Right ventricle myocardium superior (tissue), 1 donor: ENCODE data around the gene ZNF283. TPM values are rescaled to one million over a fixed set of nuclear protein-coding genes. Genes with fewer than 3 reads are reported as not detected.
"Not testable (repeated sequence)": the region's sequence is repeated elsewhere in the genome, so short reads cannot be mapped to it uniquely, and the experiment has no call there.

Source experiments
- ATAC-seq: fragments of 200-7000 bp; cut with Tn5 transposase; one replicate; pipeline ENCODE4 v1.9.1; 2020; ENCODE audit warnings: mild to moderate bottlenecking; ENCODE audit not compliant: poor library complexity
- DNase-seq: peaks from one replicate; pipeline ENCODE4 v3.0.0-alpha.2; 2020
- intact Hi-C: fragments of 100-400 bp; cut with DNase I; formaldehyde crosslinking; loops from one replicate; pipeline ENCODE4 v1.11.2; 2022
- total RNA-seq: library from RNA; stranded (reverse); fragmentation: NEBNext Ultra II Directional; extraction: Animal tissue kit (Norgen Biotek cat#: 25700); gene quantifications from one replicate; pipeline ENCODE4 v1.2.1, GENCODE V29; 2021
- donor health status: DM: no; HTN: yes; CAD: no; lungs with severe emphysema.

ZNF283 gene
- total RNA-seq, 1 donor from 2014 or later: 9.0 TPM

DNA sequence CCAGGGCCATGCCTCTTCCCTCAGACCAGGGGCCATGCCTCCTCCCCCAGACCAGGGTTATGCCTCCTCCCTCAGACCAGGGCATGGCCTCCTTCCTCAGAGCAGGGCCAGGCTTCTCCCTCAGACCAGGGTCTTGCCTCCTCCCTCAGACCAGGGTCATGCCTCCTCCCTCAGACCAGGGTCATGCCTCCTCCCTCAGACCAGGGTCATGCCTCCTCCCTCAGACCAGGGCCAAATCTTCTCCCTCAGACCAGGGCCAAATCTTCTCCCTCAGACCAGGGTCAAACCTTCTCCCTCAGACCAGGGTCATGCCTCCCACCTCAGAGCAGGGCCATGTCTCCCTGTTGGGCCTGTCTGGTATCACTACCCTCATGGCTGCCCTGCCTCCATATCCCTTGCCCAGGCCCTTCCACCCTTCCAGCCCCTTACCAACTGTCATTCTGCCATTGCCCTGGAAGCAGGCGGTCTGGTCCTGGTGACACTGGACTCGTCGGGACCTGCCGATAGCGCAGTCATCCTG lies 29.0 kb upstream of the ZNF283 start:
- DNase-seq: no peak
- no peak for ATAC-seq
- intact Hi-C loops: loop anchor here (10.0 kb wide), 1 partner anchor 123 kb away; the partner anchor contains the start of gene PLAUR

DNA sequence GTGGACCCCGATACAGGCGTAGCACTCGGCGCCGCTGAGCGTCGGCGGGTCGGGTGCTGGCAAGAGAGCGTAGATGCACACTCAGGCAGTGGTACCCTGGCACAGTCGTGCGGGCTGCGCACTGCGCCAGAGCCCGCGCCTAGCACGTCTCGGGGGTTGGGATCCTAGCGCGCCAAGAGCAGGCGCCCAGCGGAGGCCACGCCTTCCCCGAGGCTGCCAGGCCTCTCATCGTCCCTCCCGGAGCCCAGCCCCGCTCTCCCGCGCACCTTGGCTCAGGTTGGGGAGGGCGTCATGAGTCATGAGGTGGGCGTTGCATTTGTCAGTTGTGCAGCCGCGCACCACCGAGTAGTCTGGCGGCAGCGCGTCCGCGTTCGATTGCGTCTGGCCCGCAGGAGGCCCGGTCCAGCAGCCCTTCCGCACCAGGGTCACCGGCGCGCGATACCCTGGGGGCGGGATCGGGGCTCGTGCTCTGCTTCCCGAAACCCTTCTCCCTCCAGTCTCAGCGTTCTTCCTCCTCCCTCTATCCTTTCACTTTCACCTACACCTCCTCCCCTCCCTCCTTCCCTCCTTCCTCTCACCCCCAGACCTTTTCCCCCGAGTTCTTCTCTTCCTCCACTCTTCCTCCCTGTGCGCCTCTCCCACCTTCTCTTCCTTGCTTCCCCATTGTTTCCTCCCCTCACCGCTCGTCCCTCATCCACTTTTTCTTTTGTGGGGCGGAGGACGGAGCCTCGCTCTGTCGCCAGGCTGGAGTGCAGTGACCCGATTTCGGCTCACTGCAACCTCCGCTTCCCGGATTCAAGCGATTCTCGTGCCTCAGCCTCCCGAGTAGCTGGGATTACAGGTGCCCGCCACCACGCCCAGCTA lies 28.3 kb upstream of the ZNF283 start:
- intact Hi-C loops: loop anchor here (10.0 kb wide), 1 partner anchor 124 kb away; the partner anchor contains the start of gene PLAUR
- no peak for DNase-seq
- ATAC-seq: peak; percentile 59

DNA sequence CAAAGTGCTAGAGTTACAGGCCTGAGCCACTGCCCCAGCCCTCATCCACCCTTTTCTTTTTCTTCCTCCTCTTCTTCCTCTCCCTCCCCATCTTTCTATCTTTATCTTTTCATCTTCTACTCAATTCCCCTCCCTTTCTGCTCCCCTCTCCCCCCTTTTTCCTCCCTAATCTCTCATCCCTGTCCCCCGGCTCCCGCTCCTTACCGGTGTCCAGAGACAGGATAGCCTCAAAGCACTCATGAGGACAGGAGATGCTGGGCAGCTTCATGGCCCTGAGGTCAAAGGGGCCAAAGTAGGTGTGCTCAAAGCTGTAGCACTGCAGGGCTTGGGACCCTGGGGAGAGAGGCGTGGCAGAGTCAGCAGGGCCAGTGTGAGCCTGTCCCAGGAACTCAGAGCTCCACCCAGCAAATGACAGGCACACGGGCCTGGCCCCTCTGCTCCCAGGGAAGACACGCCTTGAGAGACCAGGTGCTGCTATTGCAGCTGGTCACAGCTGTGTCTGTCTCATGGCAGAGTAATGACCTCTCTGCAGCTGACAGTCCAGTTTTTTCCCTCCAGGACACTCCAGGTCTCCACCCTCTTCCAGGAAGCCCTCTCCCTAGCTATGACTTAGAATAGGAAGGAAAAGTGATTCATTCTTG lies 27.5 kb upstream of the ZNF283 start:
- DNase-seq: no peak
- ATAC-seq: no peak
- intact Hi-C loops: loop anchor here (10.0 kb wide), 1 partner anchor 125 kb away; the partner anchor contains the start of gene PLAUR

DNA sequence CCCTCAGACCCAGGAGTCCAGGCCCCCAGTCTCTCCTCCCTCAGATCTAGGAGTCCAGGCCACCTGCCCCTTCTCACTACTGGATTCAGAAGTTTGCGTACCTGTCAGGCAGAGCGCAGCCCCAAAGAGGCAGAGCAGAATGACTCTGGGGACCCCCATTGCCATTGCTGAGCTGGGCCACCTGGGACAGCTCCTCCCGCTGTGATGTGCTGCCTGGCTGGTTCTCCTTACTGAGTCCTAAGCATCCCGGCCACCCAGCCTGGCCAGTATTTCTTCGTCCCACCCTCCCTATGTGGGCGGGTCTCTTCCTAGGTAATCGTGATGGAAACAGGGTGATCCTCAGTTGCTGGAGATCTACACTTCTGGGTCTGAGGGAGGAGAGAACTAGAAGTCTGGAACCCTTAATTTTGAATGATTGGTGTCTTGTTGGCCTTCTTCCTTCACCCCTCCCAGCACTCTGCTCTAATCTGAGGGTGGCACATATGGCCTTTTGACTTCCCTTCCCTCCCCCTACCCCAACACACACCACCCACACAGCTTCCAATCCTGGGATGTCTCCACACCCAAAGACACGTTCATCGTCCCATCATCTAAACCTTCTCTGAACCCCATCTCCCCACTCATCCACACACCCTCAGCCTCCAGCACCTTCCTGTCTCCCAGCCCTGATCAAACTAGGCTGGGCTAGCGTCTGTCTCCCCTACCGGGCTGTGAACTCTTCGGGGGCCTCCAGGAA lies 24.7 kb upstream of the ZNF283 start, which contains the start of gene LYPD5:
TSS of gene LYPD5 (minus strand) at position 232 of the 736 bp plus-strand sequence. CDS start at position 165, 67 bp downstream.
- ATAC-seq: no peak
- intact Hi-C loops: no loop called here

DNA sequence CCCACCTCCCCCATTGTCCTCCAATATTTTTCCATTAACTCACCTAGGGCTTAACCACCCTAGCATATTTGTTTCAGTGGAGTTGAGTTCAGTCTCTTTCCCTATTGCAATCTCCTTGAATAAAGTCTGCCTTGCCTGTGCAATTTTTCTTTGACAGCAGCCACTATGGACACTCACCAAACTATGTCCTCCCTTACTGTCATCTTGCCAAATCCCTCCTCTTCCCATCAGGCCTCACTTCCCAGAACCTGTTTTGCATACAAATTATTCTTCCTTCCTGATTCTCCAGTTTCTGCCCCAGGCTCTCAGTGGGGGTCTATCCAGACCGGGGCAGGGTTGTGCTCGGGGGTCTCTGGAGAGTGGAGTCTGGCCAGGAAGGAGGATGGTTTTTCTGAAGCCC lies 22.7 kb upstream of the ZNF283 start:
- ATAC-seq: no peak
- DNase-seq: no peak
- intact Hi-C loops: no loop called here

More for the DNA sequence above, 24.7 kb upstream of the ZNF283 start, which contains the start of gene LYPD5:
- DNase-seq: no peak

DNA sequence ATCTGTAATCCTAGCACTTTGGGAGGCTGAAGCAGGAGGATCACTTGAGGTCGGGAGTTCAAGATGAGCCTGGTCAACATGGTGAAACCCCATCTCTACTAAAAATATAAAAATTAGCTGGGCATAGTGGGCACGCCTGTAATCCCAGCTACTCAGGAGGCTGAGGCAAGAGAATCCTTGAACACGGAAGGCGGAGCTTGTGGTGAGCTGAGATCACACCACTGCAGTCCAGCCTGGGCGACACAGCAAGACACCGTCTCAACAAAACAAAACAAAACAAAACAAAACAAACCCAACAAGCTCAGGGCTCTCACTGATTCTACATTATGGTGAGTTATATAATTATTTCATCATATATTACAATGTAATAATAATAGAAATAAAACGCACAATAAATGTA lies 20.7 kb upstream of the ZNF283 start:
- DNase-seq, ATAC-seq, intact Hi-C loops: not testable (repeated sequence)

DNA sequence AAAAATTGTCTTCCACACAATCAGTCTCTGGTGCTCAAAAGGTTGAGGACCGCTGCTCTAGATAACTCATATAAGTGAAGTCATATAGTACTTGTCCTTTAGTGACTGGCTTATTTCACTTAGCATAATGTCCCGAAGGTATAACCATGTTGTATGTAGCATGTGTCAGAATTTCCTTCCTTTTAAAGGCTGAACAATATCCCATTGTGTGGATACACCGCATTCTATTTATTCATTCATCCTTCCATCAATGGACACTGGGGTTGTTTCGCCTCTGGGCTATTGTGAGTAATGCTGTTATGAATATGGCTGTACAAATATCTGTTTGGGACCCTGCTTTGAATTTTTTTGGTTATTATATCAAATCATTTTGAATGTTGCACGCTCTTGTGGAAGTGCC lies 20.3 kb upstream of the ZNF283 start:
- DNase-seq (no peak), ATAC-seq (no peak)
- intact Hi-C loops: no loop called here

DNA sequence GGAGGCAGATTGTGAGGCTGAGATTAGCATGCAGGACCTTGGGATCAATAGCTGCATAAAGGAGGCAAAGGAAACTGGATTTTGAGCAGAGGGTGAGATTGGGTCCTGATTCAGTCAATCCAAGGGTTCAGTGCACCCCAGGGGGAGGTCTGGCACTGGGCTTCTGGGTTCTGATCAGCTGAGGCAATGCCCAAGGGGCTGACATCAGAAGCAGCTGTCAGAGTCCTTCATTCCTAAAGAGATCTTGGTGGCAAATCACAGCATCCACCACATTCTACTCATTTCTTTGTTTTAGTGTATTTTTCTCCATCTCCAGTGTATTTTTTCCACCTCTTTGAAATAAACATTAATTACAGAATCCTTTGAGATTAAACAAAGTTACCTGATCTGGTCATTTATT lies 19.5 kb upstream of the ZNF283 start:
- ATAC-seq (no peak), DNase-seq (no peak)
- intact Hi-C loops: no loop called here

DNA sequence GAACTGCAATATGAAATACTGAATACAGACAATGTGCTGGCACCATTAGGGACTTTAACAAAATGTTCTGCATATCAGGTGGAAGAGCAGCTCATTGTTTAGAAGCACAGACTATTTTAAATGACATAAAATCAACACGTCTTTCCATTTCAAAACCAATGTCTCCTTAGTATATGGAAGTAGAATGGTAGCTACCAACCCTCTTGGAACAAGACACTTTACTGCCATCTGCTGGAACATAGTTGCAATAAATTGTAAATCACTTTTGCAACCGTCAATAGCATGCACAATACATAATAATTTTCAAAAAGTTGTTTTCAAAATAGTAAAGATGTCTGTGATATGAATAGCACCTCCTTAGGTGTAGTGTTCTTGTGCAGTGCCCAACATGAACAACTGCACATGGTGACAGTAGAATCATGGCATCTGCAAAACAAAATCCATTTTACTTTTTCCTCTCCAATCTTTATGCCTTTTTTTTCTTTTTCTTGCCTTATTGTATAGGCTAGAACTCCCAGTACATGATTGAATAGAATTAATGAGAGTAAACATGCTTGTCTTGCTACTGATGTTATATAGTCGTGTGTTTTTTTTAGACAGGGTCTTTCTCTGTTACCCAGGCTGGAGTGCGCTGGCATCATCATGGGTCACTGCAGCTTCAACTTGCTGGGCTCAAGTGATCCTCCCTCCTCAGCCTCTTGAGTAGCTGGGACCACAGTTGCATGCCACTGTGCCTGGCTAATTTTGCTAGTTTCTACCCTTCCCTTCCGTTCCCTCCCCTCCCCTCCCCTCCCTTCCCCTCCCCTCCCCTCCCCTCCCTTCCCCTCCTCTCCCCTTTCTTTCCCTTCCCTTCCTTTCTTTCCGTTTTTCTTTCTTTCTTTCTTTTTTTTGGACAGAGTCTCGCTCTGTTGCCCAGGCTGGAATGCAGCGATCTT lies 17.1 kb upstream of the ZNF283 start:
- ATAC-seq: no peak
- DNase-seq: no peak
- intact Hi-C loops: loop anchor here (10.0 kb wide), 1 partner anchor 65 kb away; no protein-coding TSS in a partner anchor

DNA sequence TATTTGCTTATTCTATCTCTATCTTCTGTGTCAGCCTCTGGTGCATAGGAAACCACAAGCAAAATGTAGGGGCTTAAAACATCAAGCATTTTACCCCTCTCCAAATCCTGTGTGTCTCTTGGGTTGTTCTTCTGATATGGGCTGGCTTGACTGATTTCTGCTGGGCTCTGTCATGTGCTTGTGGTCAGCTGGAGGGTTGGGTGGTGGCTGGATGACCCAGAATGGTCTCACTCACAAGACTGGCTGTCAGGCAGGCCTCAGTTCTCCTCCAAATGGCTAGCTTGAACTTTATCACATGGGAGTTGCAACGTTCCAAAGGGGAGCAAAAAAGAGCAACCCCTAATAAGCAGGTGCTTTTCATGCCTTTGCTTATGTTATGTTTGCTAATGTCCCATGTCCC lies 15.3 kb upstream of the ZNF283 start:
- intact Hi-C loops: loop anchor here (10.0 kb wide), 1 partner anchor 67 kb away; no protein-coding TSS in a partner anchor
- no peak for ATAC-seq
- no peak for DNase-seq

DNA sequence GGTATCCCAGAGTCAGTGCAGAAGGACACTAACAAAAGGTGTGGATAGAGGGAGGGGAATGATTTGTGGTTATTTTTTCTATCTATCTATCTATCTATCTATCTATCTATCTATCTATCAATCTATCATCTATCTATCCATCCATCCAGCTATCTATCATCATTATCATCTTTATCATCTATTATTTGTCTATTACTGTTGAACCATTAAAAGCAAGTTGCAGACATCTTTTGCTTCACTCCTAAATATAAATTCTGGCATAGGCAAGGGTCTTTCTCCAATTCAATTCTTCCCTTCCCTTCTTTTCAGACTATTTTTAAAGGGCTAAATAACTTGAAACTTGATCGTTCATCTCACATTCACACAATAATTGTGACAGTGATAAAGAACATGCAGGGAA lies 14.9 kb upstream of the ZNF283 start:
- no peak for ATAC-seq
- DNase-seq: no peak
- intact Hi-C loops: loop anchor here (10.0 kb wide), 1 partner anchor 67 kb away; no protein-coding TSS in a partner anchor

DNA sequence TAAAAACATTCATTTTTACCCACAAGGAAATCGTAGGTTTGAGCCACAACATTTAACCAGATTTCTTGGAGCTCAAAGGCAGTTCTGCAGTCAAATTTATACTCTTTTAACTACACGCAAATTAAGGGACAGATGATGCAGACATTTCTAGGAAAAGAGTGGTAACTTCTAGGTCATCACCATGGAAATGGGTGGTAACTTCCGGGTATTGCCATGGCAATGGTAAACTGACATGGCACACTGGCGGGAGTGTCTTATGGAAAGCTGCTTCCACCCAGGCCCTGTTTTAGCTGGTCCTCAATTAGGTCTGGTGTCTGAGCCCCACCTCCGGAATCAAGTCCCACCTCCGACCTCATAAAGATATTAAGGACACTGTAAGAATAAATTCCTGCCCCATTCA lies 14.4 kb upstream of the ZNF283 start:
- intact Hi-C loops: loop anchor here (10.0 kb wide), 1 partner anchor 68 kb away; no protein-coding TSS in a partner anchor
- ATAC-seq (no peak), DNase-seq (no peak)

DNA sequence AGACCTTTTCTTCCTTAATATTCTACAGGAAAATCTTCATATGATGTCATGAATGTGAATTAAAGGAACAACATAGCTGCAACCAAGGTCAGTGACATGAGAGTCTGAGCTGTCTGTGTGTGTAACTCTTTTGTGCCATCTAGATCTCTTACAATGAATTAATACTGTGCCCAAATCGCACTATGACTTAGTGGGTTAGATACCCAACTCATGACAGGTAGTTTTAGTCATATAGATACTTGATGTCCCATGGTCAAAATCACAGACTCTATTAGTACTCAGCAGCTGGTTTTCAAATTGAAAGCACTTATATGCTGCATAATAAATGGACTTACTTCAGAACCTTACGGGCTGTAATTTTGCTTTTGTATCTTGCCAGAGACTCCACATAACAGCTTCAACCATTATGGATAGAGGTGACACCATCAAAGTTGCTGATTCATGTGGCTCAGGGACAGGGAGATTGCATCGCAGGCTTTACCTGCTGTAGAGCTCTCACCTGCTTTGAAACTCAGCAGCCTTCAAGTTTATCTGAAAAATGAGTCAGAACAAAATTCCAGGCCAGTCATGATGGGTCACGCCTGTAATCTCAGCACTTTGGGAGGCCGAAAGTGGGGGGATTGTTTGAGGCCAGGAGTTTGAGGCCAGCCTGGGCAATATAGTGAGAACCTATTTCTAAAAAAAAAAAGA lies 12.3 kb upstream of the ZNF283 start:
- no peak for DNase-seq
- no peak for ATAC-seq
- intact Hi-C loops: loop anchor here (10.0 kb wide), 1 partner anchor 70 kb away; no protein-coding TSS in a partner anchor

DNA sequence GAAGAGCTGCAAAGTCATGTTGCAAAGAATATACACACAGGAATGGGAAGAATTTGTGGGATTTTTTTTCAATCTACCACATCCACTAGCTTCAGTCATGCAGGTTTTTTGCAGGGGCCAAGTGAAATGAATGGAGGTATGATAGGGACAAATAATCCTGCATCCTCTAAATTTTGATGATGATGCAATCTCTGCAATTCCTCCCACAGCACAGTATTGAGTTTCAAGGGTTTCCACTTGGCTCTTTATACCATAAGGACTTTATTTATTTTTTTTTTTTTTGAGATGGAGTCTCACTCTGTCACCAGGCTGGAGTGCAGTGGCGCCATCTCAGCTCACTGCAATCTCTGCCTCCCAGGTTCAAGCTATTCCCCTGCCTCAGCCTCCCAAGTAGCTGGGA lies 9.7 kb upstream of the ZNF283 start:
- not testable (repeated sequence) for ATAC-seq, DNase-seq
- intact Hi-C loops: loop anchor here (10.0 kb wide), 1 partner anchor 73 kb away; no protein-coding TSS in a partner anchor

DNA sequence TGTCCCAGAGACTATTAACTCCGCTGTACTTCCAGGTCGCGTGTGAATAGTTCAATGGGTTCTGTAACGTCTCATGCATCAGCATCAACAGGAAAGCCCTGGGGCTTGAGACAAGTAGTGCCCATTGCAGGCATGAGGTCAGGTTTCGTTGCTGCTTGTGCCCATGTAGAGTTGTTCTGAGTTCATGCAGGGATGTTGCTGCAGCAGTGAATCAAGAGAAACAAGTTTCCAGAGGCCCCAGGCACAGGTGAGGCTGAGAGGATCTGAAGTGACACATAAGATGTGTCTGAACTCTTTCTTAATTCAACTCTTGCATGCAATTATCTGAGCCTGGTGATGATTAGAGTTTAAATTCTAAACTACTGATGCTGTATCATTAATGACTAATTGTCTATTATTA lies 8.6 kb upstream of the ZNF283 start:
- intact Hi-C loops: loop anchor here (10.0 kb wide), 1 partner anchor 74 kb away; no protein-coding TSS in a partner anchor

DNA sequence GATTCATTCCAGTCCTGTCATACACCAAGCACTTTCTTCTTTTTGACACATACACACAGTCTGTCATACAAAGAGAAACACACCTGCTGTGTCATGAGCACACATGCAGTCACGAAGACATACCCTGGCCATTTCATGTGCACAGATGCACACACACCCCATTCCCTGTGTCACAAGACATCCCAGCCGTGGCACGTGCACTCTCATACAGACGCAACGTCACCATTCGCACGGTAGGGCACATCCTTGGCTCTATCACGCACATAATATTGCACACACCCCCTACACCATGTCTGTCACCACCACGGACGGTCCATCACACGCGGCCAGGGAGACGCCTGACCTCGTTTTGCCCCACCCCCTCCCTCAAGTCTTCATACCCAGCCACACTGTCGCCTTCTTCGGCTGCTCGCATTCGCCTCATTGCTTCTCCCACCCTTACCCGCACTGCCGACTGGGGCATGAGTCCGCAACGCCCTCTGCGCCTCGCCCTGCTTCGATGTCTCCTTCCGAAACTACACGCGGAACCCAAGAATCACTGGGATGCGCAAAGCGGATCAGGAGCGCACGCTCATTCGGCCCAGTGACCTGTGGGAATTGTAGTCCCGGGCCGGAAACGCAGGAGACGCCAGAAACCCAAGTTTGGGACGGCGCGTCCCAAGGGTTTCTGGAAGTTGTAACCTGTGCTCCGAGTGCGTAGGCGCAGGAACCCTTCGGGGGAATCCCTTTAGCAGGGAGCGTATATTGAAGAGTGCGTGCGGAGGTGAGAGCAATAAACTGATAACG lies 6.8 kb upstream of the ZNF283 start:
- ATAC-seq: peak; percentile 93
- DNase-seq: peak; percentile 61
- intact Hi-C loops: no loop called here

More for the DNA sequence above, 8.6 kb upstream of the ZNF283 start:
- no peak for DNase-seq
- ATAC-seq: no peak
